Caco-2 (cell line): ENCODE measurements around the gene LENG1. TPM values are rescaled to one million over a fixed set of nuclear protein-coding genes. Genes with fewer than 3 reads are reported as not detected.

Source experiments
- BruUV-seq: library from RNA; stranded (reverse); fragments of 400-500 nt; replicated peaks from 2 replicates; lab custom pipeline; 2021; lab: Mats Ljungman, UMichigan
- CTCF ChIA-PET: fragments of 300-600 bp; sonication (Branson Sonifier 250); formaldehyde crosslinking; loops from one replicate; lab custom pipeline; 2022; ENCODE audit warnings: antibody characterized with exemption; lab: Charles Lee
- POLR2A ChIA-PET: fragments of 300-600 bp; sonication (Branson Sonifier 250); formaldehyde crosslinking; loops from one replicate; lab custom pipeline; 2022; ENCODE audit warnings: antibody characterized with exemption; lab: Charles Lee
- DNase-seq, 2 experiments: peaks; one replicate each; pipeline versions ENCODE4 v3.0.0 to v3.0.0-alpha.2; 2020 to 2022
- H3K27me3 ChIP-seq: replicated peaks from 2 replicates; pipeline ENCODE4 v1.6.0; 2011; ENCODE audit warnings: low read length; ENCODE audit not compliant: control insufficient read depth, insufficient read depth
- H3K36me3 ChIP-seq: 2 replicates; pipeline ENCODE4 v1.5.1; 2011; ENCODE audit warnings: low read length; ENCODE audit not compliant: control insufficient read depth, insufficient read depth
- H3K4me1 ChIP-seq: fragments of 250-450 bp; sonication (Bioruptor Pico); 2 replicates; pipeline ENCODE4 v1.5.1; 2020; ENCODE audit warnings: mild to moderate bottlenecking
- H3K4me3 ChIP-seq: 2 replicates; pipeline ENCODE4 v1.5.1; 2011; ENCODE audit warnings: low read depth, mild to moderate bottlenecking, control low read depth, low read length
- H3K9me3 ChIP-seq: fragments of 250-450 bp; sonication (Bioruptor Pico); 2 replicates; pipeline ENCODE4 v1.5.1; 2020; ENCODE audit warnings: mild to moderate bottlenecking, moderate library complexity
- H3K27ac Mint-ChIP-seq: one replicate; pipeline ENCODE4 v1.8.0; 2022; ENCODE audit warnings: mixed read lengths; ENCODE audit not compliant: unreplicated experiment
- H3K27me3 Mint-ChIP-seq: one replicate; pipeline ENCODE4 v1.8.0; 2022; ENCODE audit warnings: mixed read lengths; ENCODE audit not compliant: insufficient read depth, unreplicated experiment
- H3K36me3 Mint-ChIP-seq: one replicate; pipeline ENCODE4 v1.8.0; 2022; ENCODE audit warnings: mild to moderate bottlenecking, mixed read lengths; ENCODE audit not compliant: insufficient read depth, unreplicated experiment
- H3K4me1 Mint-ChIP-seq: one replicate; pipeline ENCODE4 v1.8.0; 2022; ENCODE audit warnings: low read depth, mixed read lengths; ENCODE audit not compliant: unreplicated experiment
- H3K4me3 Mint-ChIP-seq: one replicate; pipeline ENCODE4 v1.8.0; 2022; ENCODE audit warnings: mild to moderate bottlenecking, moderate library complexity, mixed read lengths; ENCODE audit not compliant: unreplicated experiment
- H3K9me3 Mint-ChIP-seq: one replicate; pipeline ENCODE4 v1.8.0; 2022; ENCODE audit warnings: mixed read lengths; ENCODE audit not compliant: unreplicated experiment
- intact Hi-C: fragments of 100-400 bp; cut with micrococcal nuclease; formaldehyde crosslinking; loops from one replicate; pipeline ENCODE4 v1.10.0; 2022; ENCODE audit not compliant: unreplicated experiment
- total RNA-seq: library from RNA; stranded (reverse); gene quantifications from 2 replicates; pipeline ENCODE4 v1.2.3, GENCODE V29; 2022
- TF ChIP-seq, protein P1 (sequence below), 2 experiments: fragments of 200-600 bp in 1 of 2; IDR thresholded peaks; 1 replicate in 1 of 2; 2 replicates in 1 of 2; pipeline versions ENCODE4 v1.5.1 to v1.8.0; 2011 to 2022; ENCODE audit warnings: antibody characterized with exemption in 1 of 2, control low read depth in 1 of 2, inconsistent platforms in 1 of 2, low read depth in 1 of 2, low read length in 1 of 2, mild to moderate bottlenecking in 1 of 2, moderate library complexity in 1 of 2; ENCODE audit not compliant: insufficient read depth in 1 of 2, severe bottlenecking in 1 of 2, unreplicated experiment in 1 of 2

The LENG1 gene
- total RNA-seq, 1 experiment from 2014 or later, result 6.9 TPM

DNA sequence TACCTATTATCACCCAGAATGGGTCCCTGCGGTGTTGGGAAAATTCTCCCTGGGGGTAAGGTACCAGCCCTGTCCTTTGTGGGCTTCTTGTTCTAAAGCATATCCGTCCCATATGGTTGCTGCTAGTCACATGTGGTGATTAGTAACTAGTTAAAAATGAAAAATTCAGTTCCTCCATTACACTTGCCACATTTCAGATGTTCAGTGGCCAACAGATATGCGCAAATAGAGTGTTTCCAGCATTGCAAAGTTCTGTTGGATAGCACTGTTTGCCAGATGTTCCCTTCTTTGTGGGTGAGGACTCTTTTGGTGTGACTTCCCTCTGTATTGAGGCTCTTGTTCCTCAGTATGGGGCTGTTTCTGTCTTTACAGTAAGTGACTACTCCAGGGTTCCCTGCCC lies 18.2 kb downstream of the LENG1 start:
- TF ChIP-seq, protein P1, sequence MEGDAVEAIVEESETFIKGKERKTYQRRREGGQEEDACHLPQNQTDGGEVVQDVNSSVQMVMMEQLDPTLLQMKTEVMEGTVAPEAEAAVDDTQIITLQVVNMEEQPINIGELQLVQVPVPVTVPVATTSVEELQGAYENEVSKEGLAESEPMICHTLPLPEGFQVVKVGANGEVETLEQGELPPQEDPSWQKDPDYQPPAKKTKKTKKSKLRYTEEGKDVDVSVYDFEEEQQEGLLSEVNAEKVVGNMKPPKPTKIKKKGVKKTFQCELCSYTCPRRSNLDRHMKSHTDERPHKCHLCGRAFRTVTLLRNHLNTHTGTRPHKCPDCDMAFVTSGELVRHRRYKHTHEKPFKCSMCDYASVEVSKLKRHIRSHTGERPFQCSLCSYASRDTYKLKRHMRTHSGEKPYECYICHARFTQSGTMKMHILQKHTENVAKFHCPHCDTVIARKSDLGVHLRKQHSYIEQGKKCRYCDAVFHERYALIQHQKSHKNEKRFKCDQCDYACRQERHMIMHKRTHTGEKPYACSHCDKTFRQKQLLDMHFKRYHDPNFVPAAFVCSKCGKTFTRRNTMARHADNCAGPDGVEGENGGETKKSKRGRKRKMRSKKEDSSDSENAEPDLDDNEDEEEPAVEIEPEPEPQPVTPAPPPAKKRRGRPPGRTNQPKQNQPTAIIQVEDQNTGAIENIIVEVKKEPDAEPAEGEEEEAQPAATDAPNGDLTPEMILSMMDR (IDR thresholded peaks at IDR 0.05; ENCODE audit: insufficient read depth in 1 of 2, low read depth in 1 of 2, low read length in 1 of 2, severe bottlenecking in 1 of 2, unreplicated experiment in 1 of 2), result no peak
- BruUV-seq, result no TSS peak
- POLR2A ChIA-PET, result no interaction called here

DNA sequence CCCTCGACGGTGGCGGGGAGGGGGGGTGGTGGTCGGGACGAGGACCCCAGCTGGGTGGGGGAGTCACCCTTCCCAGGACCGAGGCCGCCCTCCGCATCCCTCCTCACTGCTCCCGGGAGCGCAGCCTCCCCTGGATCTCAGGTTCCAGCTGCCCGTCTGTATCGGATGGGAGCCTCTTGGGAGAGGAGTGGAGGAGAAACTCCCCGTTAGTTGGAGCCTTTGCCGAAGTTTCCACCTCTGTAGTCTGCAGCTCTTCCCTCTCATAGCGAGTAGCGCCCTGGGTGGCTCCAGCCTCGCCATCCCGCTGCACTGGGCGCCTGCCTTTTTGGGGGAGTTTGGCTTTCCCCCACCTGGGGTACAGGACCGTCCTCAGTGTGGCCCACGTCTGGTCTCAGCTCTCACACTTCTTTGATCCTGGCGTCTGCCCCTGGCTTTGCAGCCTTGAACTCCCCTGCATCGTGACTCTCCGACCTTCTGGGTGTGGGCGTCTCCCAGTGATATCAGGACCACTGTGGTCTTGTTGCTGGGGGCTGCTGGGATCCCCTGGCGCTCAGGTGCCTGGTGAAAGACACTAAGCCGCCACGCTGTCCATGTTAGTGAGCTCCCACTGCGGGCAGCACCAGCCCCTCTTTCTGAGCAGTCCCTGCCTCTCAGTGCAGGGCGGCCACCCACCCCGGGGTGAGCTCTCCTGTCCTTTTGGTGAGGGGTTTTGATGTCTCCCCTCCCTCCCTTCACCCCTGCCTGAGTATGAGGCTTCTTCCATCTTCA lies 20.8 kb downstream of the LENG1 start:
- POLR2A ChIA-PET, result interaction anchor here (2.2 kb wide), 1 partner anchor 51 kb away, joined by 58 read pairs; the partner anchor contains the start of genes MBOAT7 and TSEN34
- BruUV-seq, result no TSS peak
- no peaks in the 10 kb centered on the region for H3K9me3 Mint-ChIP-seq

More for the DNA sequence above, 18.2 kb downstream of the LENG1 start:
- Histone ChIP-seq H3K27me3 (no peaks in the 10 kb centered on the region), H3K36me3 (peaks cover 12% of the 10 kb centered on the region), H3K4me1 (0 out of 2 replicates have a peak, but pooled peaks cover 4% of the 10 kb centered on the region), H3K4me3 (no peak overlapping the region), H3K9me3 (no peaks in the 10 kb centered on the region)
- CTCF ChIA-PET, result no interaction called here
- H3K4me3 Mint-ChIP-seq, result no peak overlapping the region
- no peaks in the 10 kb centered on the region for H3K9me3 Mint-ChIP-seq
- no peak for DNase-seq
- peaks cover 1% of the 10 kb centered on the region for H3K4me1 Mint-ChIP-seq
- H3K27me3 Mint-ChIP-seq, result no peaks in the 10 kb centered on the region
- no peak overlapping the region for H3K27ac Mint-ChIP-seq
- intact Hi-C loops, result no loop called here
- H3K36me3 Mint-ChIP-seq, result peaks cover 70% of the 10 kb centered on the region

More for the DNA sequence above, 20.8 kb downstream of the LENG1 start:
- peaks cover 62% of the 10 kb centered on the region for H3K36me3 Mint-ChIP-seq
- H3K4me1 Mint-ChIP-seq, result peaks cover 14% of the 10 kb centered on the region
- H3K27me3 ChIP-seq, result no peaks in the 10 kb centered on the region
- TF ChIP-seq, protein P1 (IDR thresholded peaks at IDR 0.05; ENCODE audit: insufficient read depth in 1 of 2, low read depth in 1 of 2, low read length in 1 of 2, severe bottlenecking in 1 of 2, unreplicated experiment in 1 of 2), result no peak
- intact Hi-C loops, result loop anchor here (5.0 kb wide), 1 partner anchor 271 kb away; the partner anchor contains the start of gene MYADM
- H3K4me3 Mint-ChIP-seq, result peak overlapping the region; percentile 88
- peak overlapping the region; percentile 82 for H3K27ac Mint-ChIP-seq
- no peaks in the 10 kb centered on the region for H3K27me3 Mint-ChIP-seq
- CTCF ChIA-PET, result no interaction called here
- H3K4me3 ChIP-seq, result peak overlapping the region; percentile 96
- H3K36me3 ChIP-seq, result 0 out of 2 replicates have a peak, but pooled peaks cover 1% of the 10 kb centered on the region
- peaks cover 9% of the 10 kb centered on the region for H3K4me1 ChIP-seq
- no peaks in the 10 kb centered on the region for H3K9me3 ChIP-seq
- DNase-seq, result no peak
